Activated CD4-positive, alpha-beta T cell treated with anti-CD3 and anti-CD28 coated beads, Interleukin-2, Interleukin-6, amounts not matched to agents 100 ng/mL and 50 ng/mL, durations not matched to agents 16 hours and 8 hours (primary cell): ENCODE measurements around the gene NFATC3.

Experiments used
- DNase-seq: peaks from one replicate; pipeline ENCODE4 v3.0.0-alpha.2; 2020

The NFATC3 gene

DNA sequence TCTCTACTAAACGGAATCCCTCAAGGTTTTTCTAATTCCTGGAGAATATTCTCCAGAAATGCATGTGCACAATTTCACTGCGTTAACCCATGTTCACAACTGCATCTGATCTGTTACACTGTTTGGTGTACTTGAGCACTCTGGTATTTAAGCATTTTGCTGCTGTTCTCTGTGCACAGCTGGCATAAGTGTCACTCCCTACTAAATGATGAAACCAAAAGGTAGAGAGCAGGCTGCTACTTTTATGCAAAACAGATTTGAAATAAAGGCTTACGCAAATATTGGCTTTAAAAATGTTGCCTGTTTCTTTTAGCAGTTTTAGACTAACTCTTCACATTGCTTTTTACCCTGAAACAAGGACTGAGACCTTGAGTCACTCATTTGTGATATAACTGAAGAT is 109.1 kb downstream of the NFATC3 start:
- no peak for DNase-seq

DNA sequence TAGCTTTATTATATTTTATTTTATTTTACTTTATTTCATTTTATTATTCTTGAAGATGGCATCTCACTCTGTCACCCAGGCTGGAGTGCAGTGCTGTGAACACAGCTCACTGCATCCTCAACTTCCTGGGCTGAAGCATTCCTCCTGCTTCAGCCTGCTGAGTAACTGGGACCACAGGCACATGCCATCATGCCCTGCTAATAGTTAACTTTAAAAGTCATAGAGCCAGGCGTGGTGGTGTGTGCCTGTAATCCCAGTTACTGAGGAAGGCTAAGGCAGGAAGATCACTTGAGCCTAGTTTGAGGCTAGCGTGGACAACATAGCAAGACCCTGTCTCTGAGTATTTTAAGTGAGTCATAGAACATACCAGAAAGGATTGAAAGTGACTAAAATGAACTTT is 112.1 kb downstream of the NFATC3 start:
- DNase-seq, result no peak

DNA sequence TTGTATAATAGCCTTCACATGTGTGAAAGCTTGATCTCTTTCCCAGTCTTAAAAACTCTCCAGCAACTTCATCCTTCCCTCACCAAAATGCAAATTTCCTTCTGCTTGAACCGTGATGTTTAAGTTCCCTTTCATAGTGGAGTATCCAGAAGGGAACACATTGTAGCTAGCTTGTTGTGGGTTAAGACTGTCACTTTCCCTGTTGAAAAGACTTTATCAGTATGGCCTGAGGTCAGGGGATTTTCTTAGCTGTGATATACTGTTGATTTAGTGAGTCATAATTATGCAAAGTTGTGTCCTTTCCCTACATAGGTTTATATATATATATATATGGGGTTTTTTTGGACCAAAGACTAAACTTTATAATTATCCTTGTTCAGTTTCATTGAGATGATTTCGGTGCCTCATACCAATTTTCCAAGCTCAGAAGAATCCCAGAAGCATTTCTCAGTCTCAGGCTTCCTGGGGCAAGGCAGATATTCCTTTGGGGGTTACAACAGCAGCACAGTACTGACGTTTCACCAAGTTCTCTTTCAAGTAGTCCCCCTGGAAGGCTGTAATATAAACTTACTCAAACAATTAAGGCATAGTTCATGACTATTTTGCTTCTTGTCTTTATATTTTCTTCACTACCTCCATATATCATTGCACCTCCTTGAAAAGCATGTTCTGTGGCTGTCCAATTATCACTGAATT is 115.1 kb downstream of the NFATC3 start:
- peak; percentile 13 for DNase-seq

DNA sequence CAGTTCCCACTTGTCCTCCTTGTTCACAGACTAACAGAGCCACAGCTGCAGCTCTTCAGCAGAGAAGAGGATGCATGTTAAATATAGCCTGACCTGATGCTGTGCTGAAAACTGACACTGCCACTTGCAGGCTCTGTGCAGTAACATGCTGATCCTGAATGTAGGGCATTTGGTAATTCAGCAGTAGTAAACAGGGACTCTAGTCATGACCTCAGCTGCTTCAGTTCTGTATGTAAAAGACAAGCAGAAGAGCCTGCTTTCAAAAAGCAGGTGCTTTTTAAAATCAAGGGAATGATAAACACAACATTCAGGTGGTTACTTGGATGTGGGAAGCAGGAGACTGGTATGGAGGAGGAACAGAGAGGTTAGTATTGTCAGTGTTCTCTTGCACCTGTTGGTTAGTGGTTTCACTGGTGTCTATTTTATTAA is 116.9 kb downstream of the NFATC3 start:
- no peak for DNase-seq

DNA sequence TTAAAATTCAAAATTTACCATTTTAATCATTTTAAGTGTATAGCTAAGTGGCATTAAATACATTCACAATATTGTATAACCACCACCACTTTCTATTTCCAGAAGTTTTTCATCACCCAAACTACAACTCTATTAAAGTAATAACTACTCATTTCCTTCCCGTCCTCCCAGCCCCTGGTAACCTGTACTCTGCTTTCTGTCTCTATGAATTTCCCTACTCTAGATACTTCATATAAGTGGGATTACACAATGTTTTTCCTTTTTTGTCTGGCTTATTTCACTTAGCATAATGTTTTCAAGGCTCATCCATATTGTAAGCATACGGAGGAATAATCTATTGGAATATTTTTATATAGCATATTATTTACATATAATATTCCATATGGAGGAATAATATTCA is 121.1 kb downstream of the NFATC3 start:
- DNase-seq, result no peak

DNA sequence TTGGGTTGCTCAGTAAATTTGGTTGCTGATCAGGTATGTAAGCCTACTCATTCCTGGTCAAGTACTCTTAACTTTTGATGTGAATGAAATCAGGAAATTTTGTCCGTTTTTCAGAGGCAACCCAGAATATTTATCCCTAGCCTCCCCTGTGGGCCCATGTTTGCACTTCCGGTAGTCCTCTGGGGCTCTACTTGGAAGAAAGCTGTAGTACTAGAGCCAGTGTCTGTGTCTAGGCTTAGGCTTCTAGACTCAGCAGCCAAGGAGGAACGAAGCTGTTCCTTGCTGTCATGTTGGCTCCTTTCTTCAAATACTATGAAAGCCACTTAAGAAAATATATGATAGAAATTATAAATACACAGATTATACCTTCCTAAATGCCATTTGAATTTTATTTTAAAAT is 129.6 kb downstream of the NFATC3 start:
- DNase-seq, result no peak

DNA sequence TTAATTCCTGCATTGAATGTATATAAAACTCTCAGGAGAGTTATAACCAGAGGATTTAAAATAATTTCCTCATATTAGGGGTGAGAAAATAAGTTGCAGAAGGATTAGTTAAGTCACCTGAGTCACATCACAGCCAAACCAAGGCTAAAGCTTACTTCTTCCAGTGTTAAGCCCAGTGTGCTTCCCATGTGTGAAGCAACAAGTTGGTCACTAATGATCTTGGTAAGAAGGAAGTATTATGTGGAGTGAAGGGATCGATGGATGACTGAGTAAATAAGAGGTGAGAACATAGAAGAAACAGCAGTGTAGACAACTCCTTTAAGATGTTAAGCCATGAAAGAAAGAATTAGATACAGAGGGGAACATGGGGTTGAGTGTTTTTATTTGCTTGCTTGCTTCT is 130.1 kb downstream of the NFATC3 start:
- DNase-seq, result no peak

DNA sequence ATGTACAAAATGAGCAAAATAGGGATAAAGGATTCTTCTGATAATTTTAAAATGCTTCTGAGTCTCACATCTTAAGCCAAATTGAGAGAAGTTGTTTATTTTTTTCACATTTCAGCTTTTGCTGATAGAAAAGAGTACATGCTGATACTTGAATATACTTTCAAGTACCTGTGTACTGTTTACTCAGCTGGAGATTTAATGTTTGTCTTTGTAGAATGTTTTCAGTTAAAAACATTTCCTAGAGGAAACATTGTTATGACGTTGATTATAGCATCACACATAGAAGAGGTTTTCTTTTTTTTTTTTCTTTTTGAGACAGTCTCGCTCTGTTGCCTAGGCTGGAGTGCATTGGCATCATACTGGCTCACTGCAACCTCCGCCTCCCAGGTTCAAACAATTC is 131.1 kb downstream of the NFATC3 start:
- no peak for DNase-seq

DNA sequence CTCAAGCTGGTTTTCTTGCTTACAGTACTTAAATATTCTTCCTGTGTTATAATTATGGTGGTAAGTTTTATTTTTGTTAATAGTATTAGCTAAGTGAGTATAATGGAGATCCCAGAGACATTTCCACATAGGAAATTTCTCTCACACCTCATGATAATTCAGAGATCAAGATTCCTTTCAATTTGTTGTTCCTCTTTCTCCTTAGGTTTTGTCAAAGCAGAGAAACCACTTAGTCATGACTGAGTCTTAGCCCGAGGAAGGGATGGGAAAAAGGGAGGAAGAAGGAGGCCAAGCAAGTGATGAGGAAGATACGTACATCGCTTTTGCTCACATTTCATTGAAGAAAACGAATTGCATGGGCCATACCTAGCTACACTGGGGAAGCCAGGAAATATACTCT is 132.3 kb downstream of the NFATC3 start:
- no peak for DNase-seq

DNA sequence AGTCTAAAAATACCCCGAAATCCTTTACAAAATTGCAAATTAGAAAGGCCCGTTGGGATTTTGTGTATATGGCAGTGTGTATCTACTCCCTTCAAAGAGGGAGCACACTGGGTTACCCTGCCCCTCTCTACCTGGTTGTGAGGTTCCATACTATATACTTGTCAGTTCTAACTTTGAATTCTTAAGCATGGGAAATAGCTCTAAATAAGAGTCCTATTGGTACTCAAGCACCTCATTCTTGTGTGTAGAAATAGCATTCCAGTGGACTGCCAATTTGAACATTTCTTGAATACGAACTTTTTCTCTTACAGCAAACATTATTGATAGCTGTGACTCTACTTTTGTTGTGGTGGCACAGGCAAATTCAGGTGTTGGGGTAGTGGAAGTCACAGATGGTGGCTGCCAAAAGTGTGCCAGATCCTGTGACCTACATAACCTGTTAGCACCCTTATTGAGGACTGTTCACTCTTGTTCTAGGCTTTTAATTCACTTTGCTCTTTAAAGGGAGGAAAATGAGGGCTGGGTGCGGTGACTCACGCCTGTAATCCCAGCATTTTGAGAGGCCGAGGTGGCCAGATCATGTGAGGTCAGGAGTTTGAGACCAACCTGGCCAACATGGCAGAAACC is 134.7 kb downstream of the NFATC3 start:
- no peak for DNase-seq

DNA sequence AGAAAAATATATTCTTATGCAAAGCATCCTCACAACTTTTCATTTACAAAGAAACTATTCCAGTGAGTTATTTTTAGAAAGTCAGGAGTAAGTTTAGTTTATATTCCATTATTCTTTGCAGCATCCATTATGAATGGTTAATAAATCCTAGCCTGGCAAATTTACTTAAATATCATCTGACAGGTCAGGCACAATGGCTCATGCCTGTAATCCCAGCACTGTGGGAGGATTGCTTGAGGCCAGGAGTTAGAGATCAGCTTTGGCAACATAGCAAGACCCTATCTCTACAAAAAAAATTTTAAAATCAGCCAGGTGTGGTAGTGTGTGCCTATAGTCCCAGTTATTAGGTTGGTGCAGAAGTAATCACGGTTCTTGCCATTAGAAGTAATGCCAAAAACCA is 137.9 kb downstream of the NFATC3 start:
- DNase-seq, result no peak

DNA sequence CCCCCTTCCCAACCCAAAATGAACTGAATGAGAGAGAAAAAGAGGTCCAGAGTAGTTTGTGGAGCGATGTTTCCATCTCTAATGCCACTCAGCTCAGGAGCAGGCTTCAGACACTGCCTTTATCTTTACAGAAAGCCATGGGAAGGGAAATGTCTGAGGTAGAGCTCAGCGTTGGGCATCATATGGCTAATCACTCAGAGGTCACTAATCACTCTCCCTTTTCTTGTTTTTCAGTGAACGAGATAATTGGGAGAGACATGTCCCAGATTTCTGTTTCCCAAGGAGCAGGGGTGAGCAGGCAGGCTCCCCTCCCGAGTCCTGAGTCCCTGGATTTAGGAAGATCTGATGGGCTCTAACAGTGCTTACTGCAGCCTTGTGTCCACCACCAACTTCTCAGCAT is 140.9 kb downstream of the NFATC3 start:
- DNase-seq, result no peak

DNA sequence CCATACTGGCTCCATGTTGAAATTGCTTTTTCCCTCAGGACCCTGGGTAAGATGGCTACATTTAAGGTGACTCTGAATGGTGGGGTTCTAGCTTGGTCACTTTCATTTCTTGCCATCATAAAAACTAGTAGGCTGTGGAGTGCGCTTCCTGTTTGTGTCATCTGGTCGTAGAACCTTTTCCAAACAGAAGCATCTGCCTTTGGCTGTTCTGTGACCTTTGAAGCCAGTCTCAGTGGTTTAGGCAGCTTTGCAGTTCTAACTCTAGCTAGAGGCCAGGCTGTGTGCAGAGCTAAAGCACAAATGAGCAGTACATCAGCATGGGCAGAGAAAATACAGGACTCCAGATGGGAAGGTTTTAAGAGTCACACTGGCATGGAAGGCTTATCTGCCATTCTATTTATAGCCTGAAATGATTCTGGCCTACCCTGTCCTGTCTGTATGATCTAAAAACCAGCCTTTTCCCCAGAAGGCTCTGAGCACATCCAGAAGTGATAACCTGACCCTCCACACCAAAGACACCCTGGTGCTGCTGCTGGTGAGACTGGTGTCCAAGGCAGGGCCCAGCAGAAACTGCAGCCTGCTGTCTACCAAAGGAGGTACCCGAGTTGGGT is 142.1 kb downstream of the NFATC3 start:
- DNase-seq, result peak; percentile 44

DNA sequence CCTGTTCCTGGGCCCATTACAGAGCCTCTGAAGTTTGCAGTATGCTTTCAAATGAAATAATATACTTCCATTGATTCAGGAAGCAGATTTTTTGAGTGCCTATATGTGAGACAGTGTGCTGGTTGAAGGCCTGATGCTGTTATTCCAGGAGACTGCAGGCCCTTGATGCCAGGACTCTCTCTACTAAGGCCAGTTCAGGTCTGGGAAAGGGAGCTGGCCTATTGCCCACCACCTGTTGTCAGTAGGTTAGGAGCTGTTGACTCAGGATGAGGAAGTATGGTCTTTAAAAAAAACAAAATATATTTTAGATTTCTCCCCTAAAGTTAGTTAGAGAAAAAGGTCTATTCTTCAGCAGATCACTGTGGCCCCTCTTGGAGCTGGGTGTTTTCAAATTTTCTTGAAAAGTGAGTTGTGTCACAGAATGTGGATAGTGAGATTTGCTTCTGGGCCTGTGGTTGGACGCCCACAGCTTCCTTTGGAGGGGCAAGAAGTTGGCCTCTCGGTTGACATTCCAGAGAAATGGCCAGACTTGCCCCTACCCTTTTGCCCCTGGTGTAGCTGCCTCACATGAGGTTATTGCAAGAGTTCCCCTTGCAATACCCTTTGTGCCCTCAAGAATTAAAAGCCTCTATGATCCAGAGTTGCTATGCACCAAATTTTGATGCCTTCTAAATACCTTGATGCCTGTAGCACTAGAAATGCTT is 142.8 kb downstream of the NFATC3 start:
- no peak for DNase-seq

DNA sequence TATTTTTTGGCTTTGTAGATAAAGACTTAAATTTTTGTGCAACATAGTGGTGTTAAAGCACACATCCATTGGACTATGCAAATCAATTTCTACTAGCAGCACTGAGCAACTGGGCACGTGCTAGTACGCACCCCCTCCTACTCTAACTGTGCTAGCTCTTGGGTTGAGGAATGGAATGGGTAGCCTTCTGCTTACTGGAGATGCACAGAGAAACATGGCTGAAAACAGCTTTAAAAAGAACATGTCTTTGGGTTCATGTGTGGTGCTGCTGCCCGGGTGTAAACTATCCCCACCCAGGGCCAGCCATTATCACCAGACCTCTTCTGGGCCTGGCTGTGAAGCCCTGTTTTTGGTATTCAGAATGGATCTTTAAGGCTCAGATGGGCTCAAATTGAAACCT is 143.5 kb downstream of the NFATC3 start:
- DNase-seq, result no peak

DNA sequence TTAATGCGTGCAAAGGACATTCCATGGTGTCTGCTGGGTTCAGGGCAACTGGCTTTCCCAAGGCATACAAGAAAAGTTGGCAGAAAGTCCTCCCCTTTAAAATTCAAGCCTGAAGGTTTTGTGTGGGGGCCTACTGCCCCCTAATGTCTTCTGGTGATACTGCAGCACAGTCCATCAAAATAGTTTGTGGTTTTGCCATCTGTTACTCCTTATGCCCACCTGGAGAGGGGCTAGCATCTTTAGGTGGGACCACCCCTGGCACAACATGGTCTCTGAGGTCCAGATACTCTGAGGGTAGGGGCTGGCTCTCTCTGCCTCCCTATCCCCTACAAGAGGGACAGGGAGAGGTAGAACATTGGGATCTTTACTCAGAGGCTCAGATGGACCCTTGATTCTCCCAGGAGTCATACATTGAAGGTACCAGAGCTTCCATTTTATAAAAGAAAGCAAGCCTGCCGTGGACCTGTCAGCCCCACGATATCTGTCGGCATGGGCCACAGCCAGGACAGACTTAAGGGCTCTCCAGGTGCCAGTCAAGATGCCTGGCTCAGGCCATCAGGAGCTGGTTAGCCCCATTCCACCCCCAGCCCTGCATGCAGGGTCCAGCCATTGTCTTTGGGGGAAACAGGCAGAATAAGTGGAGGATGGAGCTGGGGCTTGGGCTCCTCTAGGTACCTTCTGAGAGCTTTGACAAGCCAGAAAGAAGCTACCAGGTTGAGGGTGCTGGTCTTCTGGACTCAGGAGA is 144.4 kb downstream of the NFATC3 start:
- DNase-seq, result peak; percentile 62

DNA sequence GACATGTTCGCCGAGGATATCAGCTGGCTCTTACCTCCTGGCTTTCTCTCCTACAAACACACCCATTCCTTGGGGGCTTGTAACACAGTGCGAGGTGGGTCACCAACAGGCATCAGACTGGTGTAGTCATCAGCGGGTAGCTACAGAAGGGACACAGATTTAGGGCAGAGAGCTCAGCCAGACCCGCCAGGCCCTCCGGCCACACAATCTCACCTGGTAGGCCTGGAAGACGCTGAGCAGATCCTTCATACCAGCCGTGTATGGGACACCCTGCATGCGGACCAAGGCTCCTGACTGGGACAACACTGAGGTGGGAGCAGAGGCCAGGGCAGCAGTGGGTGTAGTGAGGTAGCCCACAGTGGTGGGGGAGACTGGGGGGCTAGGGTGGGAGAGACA is 145.0 kb downstream of the NFATC3 start:
- DNase-seq, result no peak

DNA sequence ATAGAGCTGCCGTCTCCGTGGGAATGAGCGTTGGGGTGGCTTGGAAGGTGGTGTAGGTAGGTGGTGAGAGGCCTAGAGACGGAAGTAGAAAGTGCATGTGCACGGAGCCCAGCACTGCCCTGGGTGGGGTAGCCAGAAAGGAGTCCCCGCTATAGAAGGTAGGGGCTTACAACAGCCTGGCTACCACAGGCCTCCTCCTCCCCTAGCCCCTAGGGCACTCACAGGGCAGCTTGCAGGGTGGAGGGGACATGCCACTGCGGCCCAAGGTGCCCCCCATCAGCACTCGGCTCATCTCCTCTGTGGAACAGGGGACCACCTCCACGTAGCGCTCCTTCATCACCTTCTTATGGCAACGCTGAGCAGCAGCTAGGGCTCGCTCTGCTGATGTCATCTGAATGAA is 145.8 kb downstream of the NFATC3 start:
- DNase-seq, result no peak

DNA sequence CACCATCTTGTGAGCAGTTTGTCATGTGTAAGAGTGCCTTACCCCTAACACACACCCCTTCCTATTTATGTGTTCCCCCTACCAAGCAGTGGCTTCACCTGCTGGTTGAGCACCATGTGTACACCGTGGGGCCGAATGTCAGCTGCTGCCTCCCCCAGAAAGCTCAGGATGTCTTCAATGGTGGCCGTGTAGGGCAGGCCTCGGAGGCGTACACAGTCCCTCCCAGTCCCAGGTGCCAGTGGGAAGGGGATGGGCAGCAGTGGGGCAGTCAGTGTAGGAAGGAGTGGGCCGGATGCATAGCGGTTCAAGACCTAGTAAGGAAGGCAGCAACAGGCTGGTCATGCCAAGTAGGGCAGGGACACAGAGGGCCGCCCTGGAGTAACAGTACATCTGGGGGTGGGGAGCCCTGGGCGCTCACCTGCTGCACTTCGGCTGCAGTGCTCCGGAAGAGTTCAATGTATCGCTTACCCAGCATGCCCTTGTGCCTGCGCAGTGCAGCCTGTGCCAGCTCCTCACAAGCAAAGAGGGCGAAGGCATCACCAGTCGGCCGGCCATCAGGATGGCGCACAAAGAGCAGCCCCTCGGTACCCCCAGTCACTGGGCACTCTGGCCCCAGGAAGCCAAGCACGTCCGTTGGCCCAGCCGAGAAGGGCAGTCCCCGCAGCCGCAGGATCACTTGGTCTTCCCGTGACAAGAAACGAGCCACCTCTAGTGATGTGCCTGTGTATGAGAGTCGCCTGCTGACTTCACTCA is 146.4 kb downstream of the NFATC3 start:
- no peak for DNase-seq

DNA sequence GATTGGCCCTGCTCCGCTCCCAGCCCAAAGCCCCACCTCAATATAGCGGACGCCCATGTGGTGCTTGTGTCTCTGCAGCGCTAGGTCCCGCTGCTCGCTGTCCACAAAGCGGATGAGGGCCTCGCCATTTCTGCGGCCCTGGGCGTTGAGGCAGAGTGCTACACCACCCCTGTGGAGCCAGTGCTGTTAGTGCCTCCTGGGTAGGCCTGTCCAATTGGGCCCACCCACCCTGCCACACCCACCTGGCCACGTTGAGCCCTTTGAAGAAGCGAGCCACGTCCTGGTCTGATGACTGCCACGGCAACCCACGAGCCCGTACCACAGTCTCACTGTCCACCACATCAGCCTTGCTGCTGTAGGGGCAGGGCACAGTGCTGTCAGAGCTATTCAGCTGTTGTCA is 147.2 kb downstream of the NFATC3 start:
- no peak for DNase-seq

DNA sequence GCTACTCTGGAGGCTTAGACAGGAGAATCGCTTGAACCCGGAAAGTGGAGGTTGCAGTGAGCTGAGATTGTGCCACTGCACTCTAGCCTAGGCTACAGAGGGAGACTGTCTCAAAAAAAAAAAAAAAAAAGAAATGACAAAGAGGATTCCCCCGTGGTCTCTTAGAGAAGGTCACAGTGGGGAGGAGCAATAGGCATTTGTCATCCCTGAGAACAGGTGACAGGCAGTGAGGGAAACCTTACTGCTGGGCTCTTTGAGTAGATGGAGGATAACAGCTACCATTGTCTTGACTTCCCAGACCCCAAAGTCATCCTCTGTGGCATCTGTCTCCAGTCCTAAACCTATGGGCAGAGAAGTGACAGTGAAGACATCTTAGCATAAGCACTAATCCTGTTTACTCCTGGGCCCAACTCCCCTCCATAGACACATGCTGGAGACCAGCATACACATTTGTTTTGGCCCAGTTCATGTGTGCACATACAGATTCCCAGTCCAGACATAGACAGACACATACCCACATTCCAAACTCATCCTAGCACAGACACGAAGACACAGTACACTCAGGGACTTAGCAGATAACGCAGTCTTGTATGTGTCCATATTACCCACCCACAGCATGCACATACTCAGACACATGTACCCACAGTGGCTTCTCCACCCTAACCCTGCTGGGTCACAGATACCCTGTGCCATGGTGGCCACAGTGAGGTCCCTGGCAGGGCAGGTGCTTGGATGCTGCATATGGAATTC is 148.1 kb downstream of the NFATC3 start:
- DNase-seq, result no peak

DNA sequence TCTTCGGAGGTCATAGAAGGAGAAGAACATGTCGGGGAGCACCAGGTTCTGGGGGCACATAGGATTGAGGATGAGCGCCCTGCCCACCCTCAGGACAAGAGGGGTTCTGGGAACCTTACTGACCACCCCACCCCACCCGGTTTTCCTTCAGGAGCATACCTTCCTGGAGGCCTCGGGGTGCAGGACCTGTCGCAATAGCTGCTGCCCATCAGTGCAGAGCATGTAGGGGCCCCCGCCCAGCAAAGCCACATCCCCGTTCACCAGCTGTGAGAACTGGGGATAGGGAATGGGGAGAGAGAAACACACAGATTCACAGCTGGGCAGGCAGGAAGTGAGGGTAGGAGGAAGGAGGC is 148.6 kb downstream of the NFATC3 start:
- no peak for DNase-seq
